Stimulated activated CD8-positive, alpha-beta memory T cell treated with anti-CD3 and anti-CD28 coated beads, Interleukin-12 subunit alpha, Interleukin-12 subunit beta, amount 100 ng/mL, for 4 hours (primary cell): ENCODE measurements around the gene UPP1.
"Not testable (repeated sequence)": the region's sequence is repeated elsewhere in the genome, so short reads cannot be mapped to it uniquely, and the experiment has no call there.

Source experiments
- DNase-seq: peaks from one replicate; pipeline ENCODE4 v3.0.0-alpha.2; 2020; ENCODE audit warnings: low read depth

Gene UPP1

DNA sequence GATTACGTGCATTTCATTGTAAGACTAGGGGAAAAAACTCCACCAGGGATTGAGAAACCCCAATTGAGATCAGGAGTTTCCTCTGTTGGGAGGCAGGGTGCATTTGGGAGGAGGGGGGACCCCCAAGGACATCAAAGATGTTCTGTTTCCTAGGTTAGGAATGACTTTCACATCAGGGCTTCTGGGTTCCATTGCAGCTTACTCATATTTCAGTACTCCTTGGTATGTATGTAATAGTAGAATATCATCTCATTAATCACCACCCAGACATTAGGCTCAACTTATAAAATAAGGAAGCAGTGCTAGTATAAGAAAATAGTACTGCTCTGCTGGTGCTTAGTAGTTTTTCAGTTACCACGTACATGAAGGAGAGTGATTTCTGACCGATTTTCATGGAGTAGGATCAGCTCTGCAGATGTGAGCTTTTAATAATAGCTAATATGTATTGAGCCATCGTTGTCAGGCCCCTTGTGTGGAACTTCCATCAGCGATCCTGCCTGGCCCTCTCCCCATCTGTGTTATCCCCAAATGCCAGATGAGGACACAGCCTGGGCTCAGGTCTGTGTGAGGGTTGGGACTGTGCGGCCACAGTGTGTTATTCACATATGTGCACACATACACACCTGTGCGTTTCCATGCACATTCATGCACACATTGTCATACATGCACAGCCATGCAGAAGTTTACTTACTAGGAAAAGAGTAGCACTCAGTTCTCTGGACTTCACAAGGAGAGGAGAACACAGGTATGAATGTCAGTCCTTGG lies 23.5 kb downstream of the UPP1 start:
- no peak for DNase-seq

DNA sequence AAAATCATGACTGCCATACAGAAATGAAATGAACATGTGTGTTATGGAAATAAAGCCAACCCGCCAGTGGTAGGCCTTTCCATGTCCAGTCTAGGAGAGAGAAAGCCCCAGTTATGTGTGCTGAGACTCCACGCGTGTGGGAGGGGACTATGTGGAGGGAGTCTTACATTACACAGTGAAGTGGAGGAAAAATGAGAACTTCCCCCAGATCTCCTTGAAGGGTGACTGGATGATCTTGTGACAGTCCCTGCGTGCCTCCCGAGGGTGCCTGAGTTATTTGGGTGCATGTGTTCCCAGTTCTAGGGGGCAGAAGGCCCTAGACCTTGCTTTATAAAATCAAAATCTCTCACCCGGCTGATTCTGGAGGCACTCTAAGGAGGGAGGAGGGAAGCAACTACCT lies 24.2 kb downstream of the UPP1 start:
- DNase-seq, result no peak

DNA sequence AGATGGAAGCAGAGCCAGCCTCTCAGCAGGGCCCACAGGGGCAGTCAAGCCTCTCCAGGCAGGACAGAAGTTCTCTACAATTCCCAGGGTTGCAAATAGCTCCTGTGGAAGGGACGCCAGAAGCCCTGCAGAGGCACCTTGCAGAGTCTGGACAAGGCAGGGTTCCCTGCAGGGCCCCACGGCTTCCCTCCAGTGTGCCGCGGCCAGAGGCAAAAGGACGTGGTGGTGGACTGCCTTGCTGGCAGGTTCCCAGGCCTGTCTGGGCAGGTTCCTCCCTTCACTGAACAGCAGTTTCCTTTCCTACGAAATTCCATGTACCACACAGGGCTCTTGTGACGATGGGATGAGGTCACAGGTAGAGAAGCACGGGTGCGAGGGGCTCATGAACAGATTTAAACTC lies 25.1 kb downstream of the UPP1 start:
- no peak for DNase-seq

DNA sequence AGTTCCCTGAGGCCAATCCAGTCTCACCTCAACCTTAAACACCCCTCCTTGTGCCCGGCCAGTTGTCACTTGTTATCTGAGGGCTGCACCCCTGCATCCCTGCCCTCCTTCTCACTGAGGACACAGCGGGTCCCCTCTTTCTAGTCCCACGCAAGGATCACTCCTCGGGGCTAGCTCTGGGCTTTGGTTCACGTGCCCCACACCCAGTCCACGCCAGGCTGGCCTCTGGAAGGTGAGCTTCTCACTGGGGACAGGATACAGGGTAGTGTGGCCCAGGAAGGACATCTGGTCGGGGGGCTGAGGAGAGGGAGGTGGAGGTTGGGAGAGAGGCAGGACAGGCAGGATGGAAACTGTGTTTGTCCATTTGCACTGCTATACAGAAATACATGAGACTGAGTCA lies 25.5 kb downstream of the UPP1 start:
- DNase-seq, result no peak

DNA sequence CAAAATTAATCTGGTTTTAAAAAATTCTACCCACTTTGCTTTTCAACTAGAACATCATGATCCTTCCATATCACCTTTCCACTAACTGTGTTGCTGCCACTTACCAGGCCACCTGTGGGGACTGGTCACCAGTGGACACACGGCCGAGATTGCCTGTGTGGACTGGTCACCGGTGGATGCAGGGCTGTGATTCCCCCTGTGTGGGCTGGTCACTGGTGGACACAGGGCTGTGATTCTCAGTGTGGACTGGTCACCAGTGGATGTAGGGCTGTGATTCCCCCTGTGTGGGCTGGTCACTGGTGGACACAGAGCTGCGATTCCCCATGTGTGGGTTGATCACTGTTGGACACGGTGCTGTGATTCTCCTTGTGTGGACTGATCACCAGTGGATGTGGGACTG lies 27.0 kb downstream of the UPP1 start:
- no peak for DNase-seq

DNA sequence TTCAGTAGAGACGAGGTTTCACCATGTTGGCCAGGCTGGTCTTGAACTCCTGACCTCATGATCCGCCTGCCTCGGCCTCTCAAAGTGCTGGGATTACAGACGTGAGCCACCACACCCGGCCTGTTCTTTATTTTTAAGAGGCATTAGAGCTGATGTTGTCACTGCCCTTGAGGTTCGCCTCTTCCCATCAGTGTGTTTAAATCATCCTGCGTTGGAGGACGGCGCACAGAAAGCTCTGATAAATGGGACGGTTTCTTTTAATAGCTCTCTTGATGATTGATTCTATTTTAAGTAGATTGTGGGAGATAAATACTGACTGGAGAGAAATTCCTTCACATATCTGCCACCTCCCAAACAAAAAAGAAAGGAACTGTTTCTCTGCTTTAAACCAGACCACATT lies 29.0 kb downstream of the UPP1 start:
- no peak for DNase-seq

DNA sequence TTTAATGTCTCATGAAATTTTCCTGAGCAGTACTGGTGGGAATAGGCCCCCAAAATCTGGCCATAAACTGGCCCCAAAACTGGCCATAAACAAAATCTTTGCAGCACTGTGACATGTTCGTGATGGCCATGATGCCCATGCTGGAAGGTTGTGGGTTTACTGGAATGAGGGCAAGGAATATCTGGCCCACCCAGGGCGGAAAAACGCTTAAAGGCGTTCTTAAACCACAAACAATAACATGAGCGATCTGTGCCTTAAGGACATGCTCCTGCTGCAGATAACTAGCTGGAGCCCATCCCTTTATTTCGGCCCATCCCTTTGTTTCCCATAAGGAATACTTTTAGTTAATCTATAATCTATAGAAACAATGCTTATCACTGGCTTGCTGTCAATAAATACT lies 31.5 kb downstream of the UPP1 start:
- DNase-seq, result not testable (repeated sequence)

DNA sequence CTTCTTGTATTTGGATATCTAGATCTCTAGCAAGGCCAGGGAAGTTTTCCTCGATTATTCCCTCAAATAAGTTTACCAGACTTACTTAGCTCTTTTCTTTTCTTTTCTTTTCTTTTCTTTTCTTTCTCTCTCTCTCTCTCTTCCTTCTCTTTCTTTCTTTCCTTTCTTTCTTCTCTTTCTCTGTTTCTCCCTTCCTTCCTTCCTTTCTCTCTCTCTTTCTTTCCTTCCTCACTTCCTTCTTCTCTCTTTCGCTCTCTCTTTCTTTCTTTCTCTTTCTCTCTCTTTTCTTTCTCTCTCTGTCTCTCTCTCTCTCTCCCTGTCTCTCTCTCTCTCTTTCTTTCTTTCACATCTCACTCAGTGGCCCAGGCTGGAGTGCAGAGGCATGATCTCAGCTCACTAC lies 37.0 kb downstream of the UPP1 start:
- no peak for DNase-seq

DNA sequence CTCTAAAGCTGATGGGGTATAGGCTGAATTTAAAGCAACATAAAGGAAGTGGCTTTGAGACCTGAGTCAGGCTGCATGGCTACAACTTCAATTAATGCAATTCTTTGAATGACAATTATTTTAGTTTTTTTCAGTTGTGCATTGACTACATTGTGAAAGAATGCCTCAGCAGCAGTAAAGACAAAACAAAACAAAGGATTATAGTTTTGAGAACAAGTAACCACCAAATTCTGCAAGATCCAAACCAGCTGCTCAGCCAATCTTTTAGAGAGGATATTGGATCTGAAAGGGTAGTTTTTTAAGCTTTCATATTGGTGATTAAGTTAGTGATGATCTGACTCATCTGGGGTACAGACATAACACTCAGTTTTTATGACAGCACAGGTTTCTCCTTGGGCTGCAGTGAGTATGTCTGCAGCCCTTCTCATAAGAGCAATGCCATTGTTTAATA lies 41.6 kb downstream of the UPP1 start:
- no peak for DNase-seq

DNA sequence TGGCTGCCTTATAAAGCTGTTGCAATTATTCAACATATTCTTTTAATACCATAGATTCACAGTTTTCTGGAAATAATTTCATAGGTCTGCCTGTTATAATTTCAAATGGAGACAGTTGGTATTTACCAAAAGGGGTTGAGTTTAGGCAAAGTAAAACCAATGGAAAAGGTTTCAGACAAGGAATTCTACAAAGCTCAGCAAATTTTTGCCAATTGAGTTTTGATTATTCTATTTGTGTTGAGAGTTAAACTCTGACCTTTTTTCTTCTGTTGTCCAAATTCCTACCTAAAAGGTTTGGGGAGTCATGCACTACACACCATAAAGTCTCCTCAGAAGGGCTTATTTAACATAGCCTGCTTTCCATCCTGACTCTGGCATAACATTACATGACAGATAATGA lies 43.7 kb downstream of the UPP1 start:
- no peak for DNase-seq

DNA sequence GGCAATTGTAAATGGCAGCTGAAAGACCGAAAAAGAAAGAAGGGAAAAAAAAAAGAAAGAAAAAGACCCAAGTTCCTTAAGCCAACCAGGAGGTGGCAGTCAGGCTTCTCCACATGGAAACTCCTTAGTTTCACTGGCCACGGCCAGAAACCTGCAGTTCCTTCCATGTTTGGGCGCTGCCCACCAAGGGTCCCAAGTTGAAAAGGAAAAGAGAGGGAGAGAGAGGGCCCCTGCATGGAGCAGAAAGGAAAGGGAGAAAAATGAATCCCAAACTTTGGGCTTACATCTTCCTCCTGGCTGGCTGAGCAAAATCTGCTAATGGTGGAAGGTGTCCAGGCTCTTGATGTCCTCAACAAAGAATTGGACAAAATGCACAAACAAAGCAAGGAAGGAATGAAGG lies 50.4 kb downstream of the UPP1 start:
- DNase-seq, result no peak

DNA sequence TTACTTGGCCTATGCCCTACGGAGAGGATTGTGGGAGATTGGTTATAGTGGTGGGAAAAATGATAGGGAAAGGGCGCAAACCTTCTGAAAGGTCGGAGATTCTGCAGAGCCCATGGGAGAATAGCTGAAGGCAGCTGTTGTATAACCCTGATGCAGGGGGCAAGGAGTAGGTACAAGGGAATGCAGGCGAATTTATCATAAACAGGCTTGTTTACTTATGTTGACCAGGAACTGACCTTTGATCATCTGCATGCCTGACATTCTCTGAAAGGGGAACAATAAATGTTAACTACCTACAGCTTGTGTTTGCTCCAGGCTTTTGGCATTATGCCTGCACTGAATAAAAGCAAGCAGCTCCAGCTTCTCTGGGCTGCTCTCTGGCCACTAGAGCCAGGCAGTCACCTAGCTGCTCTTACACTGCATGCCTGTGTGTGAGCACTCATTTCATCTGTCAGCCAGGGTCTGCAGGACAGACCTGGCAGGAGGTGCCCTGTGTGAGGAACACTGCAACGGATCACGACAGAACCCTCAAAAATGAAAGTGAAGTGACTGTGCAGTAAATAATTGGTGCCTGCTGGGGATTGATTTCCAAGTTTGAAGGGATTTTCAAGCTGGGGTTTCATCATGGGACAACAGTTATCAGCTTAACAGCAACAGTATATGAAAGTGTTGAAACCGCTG lies 51.1 kb downstream of the UPP1 start:
- DNase-seq, result no peak

DNA sequence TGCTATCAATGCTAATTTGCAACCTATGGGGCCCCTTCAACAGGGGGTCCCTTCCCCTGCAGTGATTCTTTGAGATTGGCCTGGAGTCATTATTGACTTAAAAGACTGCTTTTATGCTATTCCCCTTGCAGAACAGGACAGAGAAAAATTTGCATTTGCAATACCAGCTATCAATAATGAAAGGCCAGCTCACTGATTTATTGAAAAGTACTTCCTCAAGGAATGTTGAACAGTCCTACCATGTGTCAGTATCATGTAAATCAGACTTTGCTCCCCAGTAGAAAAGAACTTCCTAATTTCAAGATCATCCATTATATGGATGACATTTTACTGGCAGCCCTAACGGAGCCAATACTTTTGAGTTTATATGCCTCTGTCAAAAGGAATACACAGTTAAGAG lies 52.5 kb downstream of the UPP1 start:
- DNase-seq, result no peak

DNA sequence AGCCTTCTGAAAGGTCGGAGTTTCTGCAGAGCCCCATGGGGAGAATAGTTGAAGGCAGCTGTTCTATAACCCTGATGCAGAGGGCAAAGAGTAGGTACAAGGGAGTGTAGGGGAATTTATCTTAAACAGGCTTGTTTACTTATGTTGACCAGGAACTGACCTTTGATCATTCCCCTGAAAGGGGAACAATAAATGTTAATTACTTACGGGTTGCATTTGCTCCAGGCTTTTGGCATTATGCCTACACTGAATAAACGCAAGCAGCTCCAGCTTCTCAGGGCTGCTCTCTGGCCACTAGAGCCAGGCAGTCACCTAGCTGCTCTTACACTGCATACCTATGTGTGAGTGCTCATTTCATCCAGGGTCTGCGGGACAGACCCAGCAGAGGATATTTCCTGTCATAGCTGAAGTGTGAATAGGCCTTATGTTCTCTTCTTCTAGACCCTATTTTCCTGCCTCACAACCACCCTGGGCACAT lies 55.3 kb downstream of the UPP1 start:
- no peak for DNase-seq

DNA sequence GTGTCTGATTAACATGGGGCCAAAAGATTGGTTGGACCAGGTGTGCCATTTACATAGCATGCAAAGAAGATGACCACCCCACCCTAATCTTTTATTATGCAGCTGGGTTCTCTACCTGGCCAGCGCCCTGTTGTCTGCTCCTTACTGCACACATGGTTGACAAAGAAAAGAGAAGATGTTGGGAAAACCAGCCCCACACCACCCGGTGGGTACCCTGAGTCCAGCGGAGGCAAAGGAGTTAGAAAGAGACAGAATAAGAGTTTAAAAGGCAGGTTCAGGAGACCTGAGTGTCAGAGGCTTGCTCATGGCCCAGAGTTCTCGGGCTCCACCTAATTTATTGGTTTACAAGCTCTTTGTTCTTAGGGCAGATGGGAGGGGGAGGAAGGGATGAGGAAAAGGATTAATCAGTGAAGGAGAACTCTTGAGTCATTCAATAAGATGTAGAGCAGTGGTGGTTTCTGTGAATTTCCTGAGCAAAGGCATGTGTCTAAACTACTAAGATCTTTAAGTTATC lies 58.1 kb downstream of the UPP1 start:
- no peak for DNase-seq

DNA sequence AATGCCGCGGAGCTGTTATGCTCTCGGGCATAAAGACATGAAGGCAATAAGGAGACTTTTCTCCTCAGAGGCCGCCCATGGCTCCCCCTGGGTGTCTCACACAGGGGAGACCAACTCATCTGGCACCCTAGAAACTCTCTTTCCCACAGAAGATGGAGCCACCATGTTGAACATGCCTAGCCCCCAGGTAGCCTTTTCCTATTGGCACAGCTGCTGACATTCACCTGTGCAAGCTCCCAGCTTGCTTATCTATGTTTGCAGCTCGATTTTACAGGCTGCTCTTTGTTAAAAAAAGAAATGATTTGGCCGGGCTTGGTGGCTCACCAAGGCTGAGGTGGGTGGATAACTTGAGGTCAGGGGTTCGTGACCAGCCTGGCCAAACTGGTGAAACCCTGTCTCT lies 58.6 kb downstream of the UPP1 start:
- not testable (repeated sequence) for DNase-seq

DNA sequence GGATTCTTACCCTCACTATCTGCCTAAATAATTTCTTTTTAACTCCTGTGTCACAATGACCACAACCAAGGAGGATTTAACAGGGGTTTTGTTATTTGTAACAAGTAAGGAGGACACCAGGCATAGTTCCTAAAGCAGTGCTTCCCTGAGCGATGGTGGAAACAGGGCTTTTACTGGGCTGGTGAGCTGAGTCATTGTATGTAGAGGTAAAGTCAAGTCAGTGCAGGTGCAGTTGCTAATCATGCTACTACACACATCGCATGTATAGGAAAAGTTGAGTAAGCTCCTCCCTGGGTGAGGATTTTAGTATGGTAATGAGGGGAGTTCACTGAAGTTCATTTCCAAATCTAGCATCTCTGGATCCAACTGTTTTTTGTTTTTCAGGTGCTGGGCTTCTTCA lies 59.2 kb downstream of the UPP1 start:
- DNase-seq, result no peak

DNA sequence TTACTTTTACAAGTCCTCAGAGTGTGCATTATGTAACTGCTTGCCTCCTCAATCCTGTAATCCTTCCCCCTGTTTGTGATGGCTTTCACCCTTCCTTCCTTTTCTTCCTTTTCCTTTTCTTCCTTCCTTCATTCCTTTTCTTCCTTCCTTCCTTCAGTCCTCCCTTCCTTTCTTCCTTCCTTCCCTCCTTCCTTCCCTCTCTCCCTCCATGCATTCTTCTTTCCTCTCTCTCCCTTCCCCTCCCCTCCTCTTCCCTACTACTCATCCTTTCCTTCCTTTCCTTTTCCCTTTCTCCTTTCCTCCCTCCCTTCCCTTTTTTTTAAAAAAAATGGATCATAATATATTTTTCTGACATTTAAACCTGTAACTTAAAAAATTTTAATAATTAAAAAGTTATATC lies 60.0 kb downstream of the UPP1 start:
- DNase-seq, result no peak

DNA sequence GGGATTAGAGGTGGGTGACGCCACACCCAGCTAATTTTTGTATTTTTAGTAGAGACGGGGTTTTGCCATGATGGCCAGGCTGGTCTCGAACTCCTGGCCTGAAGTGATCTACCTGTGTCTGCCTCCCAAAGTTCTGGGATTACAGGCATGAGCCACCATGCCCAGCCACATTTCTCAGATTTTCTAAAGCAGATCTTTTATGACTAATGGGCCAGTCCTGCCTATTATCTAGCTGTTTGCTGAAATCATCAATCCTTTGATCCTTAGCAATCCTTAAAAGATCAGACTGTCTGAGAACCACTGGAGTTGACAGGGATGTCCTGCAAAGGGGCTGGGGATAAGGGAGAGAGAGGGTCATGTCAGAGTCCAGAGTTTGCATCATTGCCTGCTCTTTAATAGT lies 61.0 kb downstream of the UPP1 start:
- no peak for DNase-seq

DNA sequence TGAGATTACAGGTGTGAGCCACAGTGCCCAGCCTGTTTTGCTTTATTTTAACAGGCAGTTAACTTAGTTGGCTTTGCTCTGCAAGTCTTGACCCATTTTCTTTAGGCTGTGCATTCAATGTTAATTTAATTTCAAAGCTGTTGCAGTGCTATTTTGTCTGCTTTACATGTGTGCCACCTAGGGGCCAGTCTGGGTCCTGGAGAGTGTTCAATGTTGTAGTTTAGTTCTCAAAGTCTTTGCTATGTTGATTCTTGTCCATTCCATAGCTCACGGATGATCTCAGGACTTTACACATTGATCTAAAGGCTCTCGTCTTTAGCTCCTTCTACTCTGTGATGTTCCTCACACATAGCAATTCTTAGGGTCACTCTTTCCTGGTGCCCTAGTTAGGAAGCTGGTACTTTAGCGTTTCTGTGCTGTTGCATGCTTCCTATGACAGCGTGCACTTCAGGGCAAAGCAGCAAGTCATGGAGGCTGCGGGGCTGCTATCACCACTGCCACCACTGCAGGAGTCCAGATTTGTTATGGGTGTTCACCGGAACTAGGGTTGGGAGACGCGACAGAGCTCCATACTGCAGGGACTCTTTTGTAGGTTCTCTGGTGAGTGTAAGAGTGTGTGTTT lies 65.8 kb downstream of the UPP1 start:
- DNase-seq, result no peak
